Measurements from ENCODE around the gene PRRG2. TPM values are rescaled to one million over a fixed set of nuclear protein-coding genes. Genes with fewer than 3 reads are reported as not detected.

PRRG2 gene
- total RNA-seq, 2 donors from 2014 or later = 2.6 to 4.9 TPM

- peak; percentile 57 to 79 (median 66) for DNase-seq
- Histone ChIP-seq H3K27ac (peak overlapping the region in 3 of 4 donors; percentile 23 to 63 (median 49)), H3K4me1 (peaks cover 37% of the 10 kb centered on the region), H3K4me3 (no peak overlapping the region), H3K36me3 (replicated peaks in 1 of 2; ENCODE audit: insufficient read depth in 1 of 2, low read depth in 2 of 2) (no peaks in the 10 kb centered on the region), H3K9me3 (no peaks in the 10 kb centered on the region), H3K27me3 (no peaks in the 10 kb centered on the region)
- TF ChIP-seq CTCF (IDR thresholded peaks at IDR 0.05) (no peak), POLR2A (IDR thresholded peaks at IDR 0.05) (no peak)
- no peak for ATAC-seq
- intact Hi-C loops (cut with DNase I) = loop anchor here (5.0 kb wide), 1 partner anchor 41 kb away; no protein-coding TSS in a partner anchor
- 20 to 22% methylated on average over 18 to 19 of the region's 19 CpGs for WGBS, 2 donors
These were observed 57.0 kb downstream of the PRRG2 start for GRCh38 chr19:49637821-49638738.

- peak overlapping the region; percentile 49 to 99 (median 97) for H3K27ac ChIP-seq
- WGBS, 2 donors = 19 to 27% methylated on average over 8 to 15 of the region's 31 CpGs
- ATAC-seq (no peak), DNase-seq (no peak)
- H3K9me3 ChIP-seq = no peaks in the 10 kb centered on the region
- intact Hi-C loops (cut with DNase I) = loop anchor here (5.0 kb wide), 1 partner anchor 42 kb away; no protein-coding TSS in a partner anchor
- H3K27me3 ChIP-seq = no peaks in the 10 kb centered on the region
- TF ChIP-seq CTCF (IDR thresholded peaks at IDR 0.05) = no peak
- TF ChIP-seq POLR2A (IDR thresholded peaks at IDR 0.05) = no peak
- H3K36me3 ChIP-seq (replicated peaks in 1 of 2; ENCODE audit: insufficient read depth in 1 of 2, low read depth in 2 of 2) = no peaks in the 10 kb centered on the region
- H3K4me3 ChIP-seq = peak overlapping the region; percentile 38 to 39
- H3K4me1 ChIP-seq = peaks cover 52% of the 10 kb centered on the region
These were observed 58.4 kb downstream of the PRRG2 start for GRCh38 chr19:49639401-49640112.

GRCh38 chr19:49640113-49640898 is 59.2 kb downstream of the PRRG2 start, which contains the start of gene RRAS:
TSS of gene RRAS (minus strand) at chr19:49640143. CDS start at chr19:49640098, 45 bp downstream.
- DNase-seq (peak; percentile 100), ATAC-seq (peak; percentile 74)
- Histone ChIP-seq H3K4me3 (peak within 1 kb of the TSS; percentile 38 to 39), H3K36me3 (replicated peaks in 1 of 2; ENCODE audit: insufficient read depth in 1 of 2, low read depth in 2 of 2) (no peaks in the 10 kb centered on the region), H3K27me3 (no peaks in the 10 kb centered on the region), H3K9me3 (no peaks in the 10 kb centered on the region), H3K27ac (peak within 1 kb of the TSS; percentile 94 to 99 (median 97)), H3K4me1 (peaks cover 54% of the 10 kb centered on the region)
- intact Hi-C loops (cut with DNase I) = no loop called here
- 0 to 1% methylated on average over 32 to 46 of the region's 51 CpGs for WGBS, 2 donors
- no peak for TF ChIP-seq CTCF (IDR thresholded peaks at IDR 0.05)
- TF ChIP-seq POLR2A (IDR thresholded peaks at IDR 0.05) = peak; percentile 86 to 96 (median 95)

Small RNA genes lying within 50 kb of the gene (small RNA-seq; reads per million reads assigned to genes)
- gene RF00019 = not detected

Other genes with a start within 250 kb of the PRRG2 start
- gene CD37, start 245.9 kb upstream of the PRRG2 start, total RNA-seq = 1 to 10 TPM; 4.0 to 6.2 TPM
- 10 to 100 TPM; 12.2 to 15.2 TPM for gene TEAD2, start 218.9 kb upstream of the PRRG2 start, total RNA-seq
- gene DKKL1, start 217.4 kb upstream of the PRRG2 start, total RNA-seq = not detected
- gene KASH5, start 193.1 kb upstream of the PRRG2 start, total RNA-seq = 1 to 10 TPM in 1 of 2 donors, under 1 TPM in 1; 0.66 to 2.6 TPM
- not detected for gene PTH2, start 157.9 kb upstream of the PRRG2 start, total RNA-seq
- gene GFY, start 155.9 kb upstream of the PRRG2 start, total RNA-seq = not detected
- gene SLC17A7, start 139.8 kb upstream of the PRRG2 start, total RNA-seq = under 1 TPM in 1 of 2 donors, not detected in 1; 0.26 TPM
- gene PIH1D1, start 129.5 kb upstream of the PRRG2 start, total RNA-seq = 10 to 100 TPM; 57.0 to 63.3 TPM
- gene ALDH16A1, start 128.1 kb upstream of the PRRG2 start, total RNA-seq = 10 to 100 TPM; 25.9 to 38.9 TPM
- under 1 TPM; 0.52 to 0.66 TPM for gene FLT3LG, start 107.1 kb upstream of the PRRG2 start, total RNA-seq
- 1,000 to 10,000 TPM; 1,758 to 2,456 TPM for gene RPL13A, start 93.7 kb upstream of the PRRG2 start, total RNA-seq
- gene RPS11, start 84.9 kb upstream of the PRRG2 start, total RNA-seq = 1,000 to 10,000 TPM; 1,400 to 1,772 TPM
- gene FCGRT, start 68.7 kb upstream of the PRRG2 start, total RNA-seq = 100 to 1,000 TPM; 117 to 121 TPM
- 10 to 100 TPM; 11.9 to 39.9 TPM for gene RCN3, start 53.3 kb upstream of the PRRG2 start, total RNA-seq
- 10 to 100 TPM; 50.6 to 73.2 TPM for gene NOSIP, start 760 bp upstream of the PRRG2 start, total RNA-seq
- 10 to 100 TPM in 1 of 2 donors, 1 to 10 TPM in 1; 8.0 to 23.4 TPM for gene PRR12, start 9.9 kb downstream of the PRRG2 start, total RNA-seq
- 10 to 100 TPM; 10.9 to 17.9 TPM for gene RRAS, start 58.8 kb downstream of the PRRG2 start, total RNA-seq
- gene SCAF1, start 60.9 kb downstream of the PRRG2 start, total RNA-seq = 10 to 100 TPM; 16.1 to 36.6 TPM
- 100 to 1,000 TPM in 1 of 2 donors, 10 to 100 TPM in 1; 46.7 to 134 TPM for gene IRF3, start 84.5 kb downstream of the PRRG2 start, total RNA-seq
- gene BCL2L12, start 84.6 kb downstream of the PRRG2 start, total RNA-seq = 1 to 10 TPM; 3.6 to 5.6 TPM
- gene PRMT1, start 96.0 kb downstream of the PRRG2 start, total RNA-seq = 10 to 100 TPM; 45.4 to 71.2 TPM
- 1 to 10 TPM in 1 of 2 donors, not detected in 1; 1.6 TPM for gene ADM5, start 108.3 kb downstream of the PRRG2 start, total RNA-seq
- gene CPT1C, start 109.8 kb downstream of the PRRG2 start, total RNA-seq = 1 to 10 TPM in 1 of 2 donors, under 1 TPM in 1; 0.66 to 3.4 TPM
- gene TSKS, start 182.0 kb downstream of the PRRG2 start, total RNA-seq = under 1 TPM in 1 of 2 donors, not detected in 1; 0.52 TPM
- 10 to 100 TPM; 43.5 to 45.9 TPM for gene AP2A1, start 185.7 kb downstream of the PRRG2 start, total RNA-seq
- gene FUZ, start 232.0 kb downstream of the PRRG2 start, total RNA-seq = 10 to 100 TPM in 1 of 2 donors, 1 to 10 TPM in 1; 8.9 to 24.1 TPM
- 10 to 100 TPM; 15.8 to 16.9 TPM for gene MED25, start 237.0 kb downstream of the PRRG2 start, total RNA-seq

Measured in body of pancreas (tissue), 4 donors.